ENCODE results near the gene TEX26.

The TEX26 gene

GRCh38 chr13:30971575-30971974, 39.1 kb downstream of the TEX26 start:
- no peak overlapping the region for H3K4me3 ChIP-seq (ENCODE audit: insufficient read depth, low read length, poor library complexity, severe bottlenecking)
- no peak overlapping the region for H2AFZ ChIP-seq (ENCODE audit: low read depth, low read length, severe bottlenecking)
- H3K79me2 ChIP-seq (ENCODE audit: insufficient read depth, low read length): no peaks in the 10 kb centered on the region
- no peaks in the 10 kb centered on the region for H3K27me3 ChIP-seq (ENCODE audit: low read length)
- H3K9me3 ChIP-seq (ENCODE audit: insufficient read depth, low read length): no peaks in the 10 kb centered on the region
- H3K9ac ChIP-seq (ENCODE audit: low read length): no peak overlapping the region
- no peaks in the 10 kb centered on the region for H3K36me3 ChIP-seq (ENCODE audit: low read length)
- no peaks in the 10 kb centered on the region for H3F3A ChIP-seq (ENCODE audit: insufficient read depth)
- H3K27ac ChIP-seq (ENCODE audit: low read depth, low read length): no peak overlapping the region
- TF ChIP-seq EZH2phosphoT487 (conservative IDR thresholded peaks at IDR 0.05; ENCODE audit: low read length): no peak
- TF ChIP-seq, protein P1, sequence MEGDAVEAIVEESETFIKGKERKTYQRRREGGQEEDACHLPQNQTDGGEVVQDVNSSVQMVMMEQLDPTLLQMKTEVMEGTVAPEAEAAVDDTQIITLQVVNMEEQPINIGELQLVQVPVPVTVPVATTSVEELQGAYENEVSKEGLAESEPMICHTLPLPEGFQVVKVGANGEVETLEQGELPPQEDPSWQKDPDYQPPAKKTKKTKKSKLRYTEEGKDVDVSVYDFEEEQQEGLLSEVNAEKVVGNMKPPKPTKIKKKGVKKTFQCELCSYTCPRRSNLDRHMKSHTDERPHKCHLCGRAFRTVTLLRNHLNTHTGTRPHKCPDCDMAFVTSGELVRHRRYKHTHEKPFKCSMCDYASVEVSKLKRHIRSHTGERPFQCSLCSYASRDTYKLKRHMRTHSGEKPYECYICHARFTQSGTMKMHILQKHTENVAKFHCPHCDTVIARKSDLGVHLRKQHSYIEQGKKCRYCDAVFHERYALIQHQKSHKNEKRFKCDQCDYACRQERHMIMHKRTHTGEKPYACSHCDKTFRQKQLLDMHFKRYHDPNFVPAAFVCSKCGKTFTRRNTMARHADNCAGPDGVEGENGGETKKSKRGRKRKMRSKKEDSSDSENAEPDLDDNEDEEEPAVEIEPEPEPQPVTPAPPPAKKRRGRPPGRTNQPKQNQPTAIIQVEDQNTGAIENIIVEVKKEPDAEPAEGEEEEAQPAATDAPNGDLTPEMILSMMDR (IDR thresholded peaks at IDR 0.05; ENCODE audit: insufficient read depth, low read length, poor library complexity, severe bottlenecking): no peak
- H3K9me2 ChIP-seq (replicated peaks; ENCODE audit: insufficient read depth, low read length): no peaks in the 10 kb centered on the region
- no peaks in the 10 kb centered on the region for H4K20me1 ChIP-seq (ENCODE audit: low read depth, low read length)
- no peak overlapping the region for H3K4me2 ChIP-seq (ENCODE audit: low read depth, low read length, poor library complexity, severe bottlenecking)

DNA sequence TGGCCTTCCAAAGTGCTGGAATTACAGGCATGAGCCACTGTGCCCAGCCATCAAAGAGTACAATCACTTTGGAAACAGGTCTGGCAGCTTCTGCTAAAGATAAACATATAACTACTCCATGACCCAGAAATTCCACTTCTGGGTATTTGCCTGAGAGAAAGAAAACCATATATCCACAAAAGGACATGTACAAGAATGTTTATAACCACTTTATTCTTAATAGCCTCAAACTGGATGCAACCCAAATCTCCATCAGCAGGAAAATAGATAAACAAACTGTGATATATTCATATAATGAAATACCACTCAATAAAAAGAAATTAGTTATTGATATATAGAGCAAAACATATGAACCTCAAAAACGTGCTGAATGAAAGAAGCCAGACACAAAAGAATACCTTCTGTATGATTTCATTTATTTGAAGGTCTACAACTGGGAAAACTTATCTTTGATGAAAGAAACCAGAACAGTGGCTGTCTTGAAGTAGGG, 40.5 kb downstream of the TEX26 start:
- no peak overlapping the region for H3K9ac ChIP-seq (ENCODE audit: low read length)
- H3K27ac ChIP-seq (ENCODE audit: low read depth, low read length): no peak overlapping the region
- no peak overlapping the region for H3K4me3 ChIP-seq (ENCODE audit: insufficient read depth, low read length, poor library complexity, severe bottlenecking)
- TF ChIP-seq EZH2phosphoT487 (conservative IDR thresholded peaks at IDR 0.05; ENCODE audit: low read length): no peak
- TF ChIP-seq, protein P1 (IDR thresholded peaks at IDR 0.05; ENCODE audit: insufficient read depth, low read length, poor library complexity, severe bottlenecking): no peak
- H3K36me3 ChIP-seq (ENCODE audit: low read length): no peaks in the 10 kb centered on the region
- no peaks in the 10 kb centered on the region for H3K9me2 ChIP-seq (replicated peaks; ENCODE audit: insufficient read depth, low read length)
- H3K9me3 ChIP-seq (ENCODE audit: insufficient read depth, low read length): no peaks in the 10 kb centered on the region
- H2AFZ ChIP-seq (ENCODE audit: low read depth, low read length, severe bottlenecking): no peak overlapping the region
- no peaks in the 10 kb centered on the region for H3K79me2 ChIP-seq (ENCODE audit: insufficient read depth, low read length)
- no peaks in the 10 kb centered on the region for H3F3A ChIP-seq (ENCODE audit: insufficient read depth)
- H3K4me2 ChIP-seq (ENCODE audit: low read depth, low read length, poor library complexity, severe bottlenecking): no peak overlapping the region
- H4K20me1 ChIP-seq (ENCODE audit: low read depth, low read length): no peaks in the 10 kb centered on the region
- no peaks in the 10 kb centered on the region for H3K27me3 ChIP-seq (ENCODE audit: low read length)

DNA sequence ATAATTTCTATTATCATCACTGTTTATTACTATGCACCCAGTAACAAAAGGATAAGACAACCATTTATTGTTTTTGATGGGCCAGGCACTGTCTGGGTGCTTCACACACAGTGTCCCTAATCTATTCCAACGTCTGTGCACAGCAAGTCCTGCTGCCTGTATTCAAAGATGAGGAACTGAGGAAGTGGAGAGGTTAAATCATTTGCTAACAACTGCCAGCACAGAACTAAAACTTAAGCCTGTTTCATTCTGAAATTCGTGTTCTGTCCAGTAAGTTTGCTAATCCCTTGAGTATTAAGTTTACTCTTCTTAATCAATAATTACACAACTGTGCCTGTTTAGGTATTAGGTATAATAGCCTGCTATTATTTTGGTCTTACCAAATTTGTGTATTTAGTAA, 41.9 kb downstream of the TEX26 start:
- H3K79me2 ChIP-seq (ENCODE audit: insufficient read depth, low read length): no peaks in the 10 kb centered on the region
- no peaks in the 10 kb centered on the region for H3K9me2 ChIP-seq (replicated peaks; ENCODE audit: insufficient read depth, low read length)
- no peak overlapping the region for H3K27ac ChIP-seq (ENCODE audit: low read depth, low read length)
- H4K20me1 ChIP-seq (ENCODE audit: low read depth, low read length): no peaks in the 10 kb centered on the region
- H3K9ac ChIP-seq (ENCODE audit: low read length): no peak overlapping the region
- H3K36me3 ChIP-seq (ENCODE audit: low read length): no peaks in the 10 kb centered on the region
- no peaks in the 10 kb centered on the region for H3F3A ChIP-seq (ENCODE audit: insufficient read depth)
- no peak overlapping the region for H3K4me2 ChIP-seq (ENCODE audit: low read depth, low read length, poor library complexity, severe bottlenecking)
- TF ChIP-seq EZH2phosphoT487 (conservative IDR thresholded peaks at IDR 0.05; ENCODE audit: low read length): no peak
- TF ChIP-seq, protein P1 (IDR thresholded peaks at IDR 0.05; ENCODE audit: insufficient read depth, low read length, poor library complexity, severe bottlenecking): no peak
- no peak overlapping the region for H2AFZ ChIP-seq (ENCODE audit: low read depth, low read length, severe bottlenecking)
- H3K9me3 ChIP-seq (ENCODE audit: insufficient read depth, low read length): no peaks in the 10 kb centered on the region
- H3K27me3 ChIP-seq (ENCODE audit: low read length): no peaks in the 10 kb centered on the region
- no peak overlapping the region for H3K4me3 ChIP-seq (ENCODE audit: insufficient read depth, low read length, poor library complexity, severe bottlenecking)
